Omental fat pad (tissue), 4 donors: ENCODE measurements around the gene PRKG2. TPM values are rescaled to one million over a fixed set of nuclear protein-coding genes. Genes with fewer than 3 reads are reported as not detected.
A peak's percentile ranks its signal among the peaks of the same experiment; 100 is the strongest.

Experiments
- ATAC-seq: fragments of 150-250 bp; one replicate; pipeline ENCODE4 v1.9.1; 2016; ENCODE audit warnings: mild to moderate bottlenecking, moderate library complexity; ENCODE audit not compliant: low FRiP score
- DNase-seq: peaks from one replicate; pipeline ENCODE4 v3.0.0-alpha.2; 2019; ENCODE audit warnings: low spot score
- total RNA-seq, 4 donors: library from RNA; depleted of rRNA; stranded (reverse); fragments of >200 nt; gene quantifications; one replicate each; pipeline ENCODE4 v1.1.0, GENCODE V29; 2016
- TF ChIP-seq, protein P1 (sequence below), 3 donors: fragments of 450-650 bp; IDR thresholded peaks; one replicate each; pipeline ENCODE4 v1.5.1; 2016 to 2017; ENCODE audit warnings: antibody characterized with exemption in 3 of 3, mild to moderate bottlenecking in 3 of 3, moderate library complexity in 2 of 3

Gene PRKG2
- total RNA-seq, 4 donors from 2014 or later = 0.13 to 1.2 (median 1.1) TPM; not detected in 1

GRCh38 chr4:81217779-81218178 is 2.8 kb upstream of the PRKG2 start:
- ATAC-seq (no peak), DNase-seq (no peak)
- TF ChIP-seq, protein P1, sequence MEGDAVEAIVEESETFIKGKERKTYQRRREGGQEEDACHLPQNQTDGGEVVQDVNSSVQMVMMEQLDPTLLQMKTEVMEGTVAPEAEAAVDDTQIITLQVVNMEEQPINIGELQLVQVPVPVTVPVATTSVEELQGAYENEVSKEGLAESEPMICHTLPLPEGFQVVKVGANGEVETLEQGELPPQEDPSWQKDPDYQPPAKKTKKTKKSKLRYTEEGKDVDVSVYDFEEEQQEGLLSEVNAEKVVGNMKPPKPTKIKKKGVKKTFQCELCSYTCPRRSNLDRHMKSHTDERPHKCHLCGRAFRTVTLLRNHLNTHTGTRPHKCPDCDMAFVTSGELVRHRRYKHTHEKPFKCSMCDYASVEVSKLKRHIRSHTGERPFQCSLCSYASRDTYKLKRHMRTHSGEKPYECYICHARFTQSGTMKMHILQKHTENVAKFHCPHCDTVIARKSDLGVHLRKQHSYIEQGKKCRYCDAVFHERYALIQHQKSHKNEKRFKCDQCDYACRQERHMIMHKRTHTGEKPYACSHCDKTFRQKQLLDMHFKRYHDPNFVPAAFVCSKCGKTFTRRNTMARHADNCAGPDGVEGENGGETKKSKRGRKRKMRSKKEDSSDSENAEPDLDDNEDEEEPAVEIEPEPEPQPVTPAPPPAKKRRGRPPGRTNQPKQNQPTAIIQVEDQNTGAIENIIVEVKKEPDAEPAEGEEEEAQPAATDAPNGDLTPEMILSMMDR (IDR thresholded peaks at IDR 0.05) = no peak

- TF ChIP-seq, protein P1 (IDR thresholded peaks at IDR 0.05) = no peak
- no peak for DNase-seq
- no peak for ATAC-seq
Measured at GRCh38 chr4:81215931-81216330, 909 bp upstream of the PRKG2 start.

DNA sequence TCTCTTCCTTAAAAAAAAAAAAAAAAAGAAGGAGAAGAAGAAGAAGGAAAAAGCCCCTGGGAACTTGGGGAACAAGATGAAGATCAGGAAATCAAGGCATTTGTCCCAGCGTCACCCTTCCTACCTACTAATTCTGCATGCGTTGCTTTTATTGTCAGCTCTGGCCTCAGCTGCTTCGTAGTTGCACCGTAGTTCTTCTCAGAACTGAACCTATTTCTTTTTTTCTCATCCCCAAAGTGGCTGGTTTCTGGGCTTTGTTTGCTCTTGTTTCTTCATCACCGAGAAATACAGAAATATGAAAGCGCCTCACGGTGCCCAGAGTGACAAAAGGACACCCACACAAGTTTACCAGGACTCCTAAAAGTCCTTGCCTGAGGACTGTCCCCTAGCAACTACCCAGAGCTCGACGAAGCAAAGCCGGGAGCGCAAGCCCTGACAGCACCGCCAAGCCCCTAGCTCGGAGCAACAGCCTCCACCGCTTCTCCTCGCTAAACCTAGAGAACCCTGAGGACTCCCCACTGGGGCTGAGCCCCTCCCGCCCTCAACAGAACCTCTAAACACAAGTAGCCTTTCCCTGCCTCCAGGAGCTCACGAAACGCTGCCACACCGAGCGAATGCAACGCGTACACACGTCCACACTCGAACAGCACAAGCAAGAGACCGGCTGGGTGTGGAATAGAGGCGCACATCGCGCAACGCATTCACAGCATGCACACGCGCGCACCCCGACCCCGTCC is 710 bp downstream of the PRKG2 start:
- ATAC-seq = peak; percentile 42
- TF ChIP-seq, protein P1 (IDR thresholded peaks at IDR 0.05) = no peak
- DNase-seq = no peak

GRCh38 chr4:81213671-81214070 is 1.4 kb downstream of the PRKG2 start:
- no peak for DNase-seq
- ATAC-seq = no peak
- TF ChIP-seq, protein P1 (IDR thresholded peaks at IDR 0.05) = no peak

DNA sequence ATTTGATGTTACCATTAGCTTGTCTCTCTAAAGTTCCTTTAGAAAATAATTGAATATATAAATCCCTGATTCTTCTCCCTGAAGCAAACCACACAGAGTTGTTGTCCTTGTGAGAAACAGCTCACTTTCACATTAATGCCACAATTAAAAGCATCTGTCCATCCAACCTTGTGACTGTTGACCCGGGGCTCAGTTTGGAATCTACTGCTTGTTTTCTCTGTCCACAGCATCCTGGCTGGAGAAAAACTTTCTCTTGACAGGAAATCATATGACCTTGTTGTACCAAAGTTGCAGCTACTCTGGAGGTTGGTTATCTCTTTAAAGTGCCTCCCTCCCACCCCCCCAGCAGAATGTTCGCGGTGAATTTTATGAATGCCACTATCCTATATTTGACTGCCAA is 3.1 kb downstream of the PRKG2 start:
- DNase-seq (no peak), ATAC-seq (no peak)
- TF ChIP-seq, protein P1 (IDR thresholded peaks at IDR 0.05) = no peak

DNA sequence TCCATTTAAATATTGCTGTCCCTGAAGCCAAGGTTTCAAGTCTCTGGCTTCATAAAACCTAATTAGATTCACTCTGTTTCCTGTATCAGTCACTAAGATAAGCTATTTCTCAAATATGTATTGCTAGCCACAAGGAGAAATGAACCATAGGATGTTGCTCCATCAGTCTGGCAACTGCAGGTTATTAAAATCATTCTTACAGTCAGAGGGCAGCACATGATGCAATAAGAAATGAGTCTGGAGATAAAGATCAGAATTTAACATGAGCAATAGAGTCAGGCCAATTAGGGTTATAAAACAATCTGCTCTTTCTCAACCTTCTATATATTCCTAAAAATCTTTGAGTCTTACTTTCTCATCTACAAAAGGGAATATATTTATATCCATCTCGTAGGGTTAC is 7.2 kb downstream of the PRKG2 start:
- DNase-seq = no peak
- TF ChIP-seq, protein P1 (IDR thresholded peaks at IDR 0.05) = no peak
- ATAC-seq = no peak

DNA sequence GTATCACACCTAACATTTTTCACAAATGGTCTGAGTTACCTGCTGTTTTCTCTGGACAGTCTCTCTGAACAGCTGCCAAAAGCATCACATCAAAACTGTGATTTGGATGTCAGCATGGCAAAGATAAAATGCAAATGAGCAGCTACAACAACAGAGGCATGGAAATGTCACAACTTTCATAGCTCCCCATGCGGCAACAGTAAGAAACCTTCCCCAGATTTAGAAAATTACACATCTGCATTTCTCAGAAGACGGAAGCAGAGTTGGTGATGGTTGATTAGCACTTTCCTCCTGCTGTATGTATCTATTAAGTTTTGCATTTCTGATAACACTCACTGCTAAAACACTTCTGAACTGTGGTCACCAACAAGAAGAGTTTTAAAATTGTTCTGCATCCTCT is 9.7 kb downstream of the PRKG2 start:
- DNase-seq (no peak), ATAC-seq (no peak)
- TF ChIP-seq, protein P1 (IDR thresholded peaks at IDR 0.05) = no peak
